ENCODE data around the gene MKLN1. TPM values are rescaled to one million over a fixed set of nuclear protein-coding genes. Genes with fewer than 3 reads are reported as not detected.
A peak's percentile ranks its signal among the peaks of the same experiment; 100 is the strongest.
"Not testable (repeated sequence)": the region's sequence is repeated elsewhere in the genome, so short reads cannot be mapped to it uniquely, and the experiment has no call there.

Gene MKLN1
- total RNA-seq, 1 donor from 2014 or later: 45.4 TPM

DNA sequence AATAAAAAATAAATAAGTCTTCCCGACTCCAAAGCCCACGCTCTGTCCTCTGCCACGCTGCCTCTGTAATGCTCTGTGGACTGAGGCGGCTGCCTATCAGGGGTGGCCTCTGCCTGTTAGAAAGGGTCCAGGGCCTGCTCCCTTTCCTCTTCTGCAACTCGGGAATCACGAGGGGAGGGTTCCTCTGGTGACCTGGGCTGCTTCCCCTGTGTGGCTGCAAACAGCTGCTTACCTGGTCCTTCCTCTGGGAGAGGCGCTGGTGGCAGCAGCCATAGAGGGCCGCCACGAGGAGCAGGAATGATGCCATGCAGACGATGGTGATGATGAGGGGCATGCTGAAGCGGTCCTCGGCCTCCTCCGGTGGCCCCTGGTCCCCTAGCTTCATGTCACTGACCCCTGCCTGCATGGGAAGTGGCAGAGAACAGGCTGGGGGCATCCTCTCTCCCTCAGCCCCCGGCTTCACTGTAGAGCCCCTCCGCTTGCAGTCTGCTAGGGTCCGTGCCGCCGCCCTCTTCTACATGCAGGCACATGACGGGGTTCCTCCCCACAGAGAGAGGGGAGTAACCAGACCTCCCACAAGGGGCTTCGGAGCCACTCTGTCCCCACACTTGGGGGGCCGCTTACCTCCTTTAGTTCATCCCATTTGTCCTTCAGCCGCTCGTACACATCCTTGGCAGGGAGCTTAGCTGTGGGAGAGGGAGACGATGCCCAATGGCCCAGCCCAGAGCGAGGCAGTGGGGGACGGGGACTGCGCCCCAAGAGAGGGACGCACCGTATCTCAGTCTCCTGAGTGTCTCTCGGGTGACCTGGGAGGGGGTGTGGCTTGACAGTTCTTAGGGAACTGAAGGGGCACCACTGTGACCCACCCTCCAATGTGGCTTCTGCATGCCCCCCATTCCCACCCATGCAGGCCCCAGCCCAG is 178.2 kb downstream of the MKLN1 start:
- no peak for DNase-seq (ENCODE audit: low spot score)
- intact Hi-C loops (cut with DNase I): loop anchor here (5.0 kb wide), 1 partner anchor 131 kb away; no protein-coding TSS in a partner anchor

DNA sequence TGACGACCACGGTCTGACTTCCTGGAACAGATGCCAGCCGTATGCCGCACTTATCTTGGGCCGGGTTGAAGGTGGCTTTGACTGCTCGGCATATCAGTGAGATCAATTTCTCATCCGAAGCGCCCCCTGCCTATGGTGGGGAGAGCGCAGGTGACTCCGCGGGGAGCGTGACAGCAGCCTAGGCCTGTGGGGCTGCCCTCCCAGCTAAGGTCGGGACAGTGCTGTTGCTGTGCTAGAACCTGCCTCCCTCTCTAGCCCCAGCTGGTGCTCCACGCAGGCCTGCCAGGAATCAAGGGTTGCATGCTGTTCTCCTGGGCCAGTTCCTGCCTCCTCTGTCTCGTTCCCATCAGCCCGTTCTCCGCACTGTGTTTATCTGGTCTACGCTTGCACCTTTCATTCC is 178.9 kb downstream of the MKLN1 start:
- no peak for DNase-seq (ENCODE audit: low spot score)
- intact Hi-C loops (cut with DNase I): loop anchor here (5.0 kb wide), 1 partner anchor 131 kb away; no protein-coding TSS in a partner anchor

DNA sequence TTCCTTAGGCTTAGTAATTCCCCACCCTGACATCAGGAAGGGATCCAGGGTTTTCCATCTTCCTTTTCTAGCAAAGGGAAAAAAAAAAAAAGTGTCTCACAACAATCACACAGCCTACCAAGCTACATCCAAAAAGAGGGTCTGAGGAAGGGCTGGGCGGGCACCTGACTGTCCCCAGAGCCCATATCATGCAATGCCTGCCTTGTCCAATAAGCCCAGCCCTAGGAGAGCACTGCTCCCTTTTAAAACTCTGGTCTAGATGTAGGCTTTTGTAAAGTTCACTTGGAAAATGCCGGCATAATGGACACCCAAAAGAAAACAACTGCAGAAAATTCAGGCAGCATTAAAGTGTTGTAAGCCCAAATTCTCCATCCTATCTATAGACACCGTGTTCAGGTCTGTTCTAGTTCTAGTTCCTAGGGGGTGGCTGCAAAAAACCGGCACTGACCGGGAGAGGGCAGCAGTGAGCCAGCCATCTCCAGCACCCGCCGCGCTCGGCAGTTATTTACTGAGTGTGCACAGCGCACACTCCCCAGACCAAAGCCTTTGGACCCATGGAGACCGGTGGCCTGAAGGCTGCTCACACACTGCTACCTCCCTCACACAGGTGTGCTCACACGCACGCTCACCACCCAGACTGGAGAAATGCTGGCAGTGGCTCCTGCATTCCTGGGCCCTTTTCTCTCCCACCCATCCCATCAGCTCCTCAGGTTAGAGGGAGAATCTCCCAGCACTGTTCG is 180.1 kb downstream of the MKLN1 start:
- intact Hi-C loops (cut with DNase I): loop anchor here (2.0 to 5.0 kb wide), 2 partner anchors 130 to 147 kb away; no protein-coding TSS in a partner anchor
- DNase-seq (ENCODE audit: low spot score): peak; percentile 91

DNA sequence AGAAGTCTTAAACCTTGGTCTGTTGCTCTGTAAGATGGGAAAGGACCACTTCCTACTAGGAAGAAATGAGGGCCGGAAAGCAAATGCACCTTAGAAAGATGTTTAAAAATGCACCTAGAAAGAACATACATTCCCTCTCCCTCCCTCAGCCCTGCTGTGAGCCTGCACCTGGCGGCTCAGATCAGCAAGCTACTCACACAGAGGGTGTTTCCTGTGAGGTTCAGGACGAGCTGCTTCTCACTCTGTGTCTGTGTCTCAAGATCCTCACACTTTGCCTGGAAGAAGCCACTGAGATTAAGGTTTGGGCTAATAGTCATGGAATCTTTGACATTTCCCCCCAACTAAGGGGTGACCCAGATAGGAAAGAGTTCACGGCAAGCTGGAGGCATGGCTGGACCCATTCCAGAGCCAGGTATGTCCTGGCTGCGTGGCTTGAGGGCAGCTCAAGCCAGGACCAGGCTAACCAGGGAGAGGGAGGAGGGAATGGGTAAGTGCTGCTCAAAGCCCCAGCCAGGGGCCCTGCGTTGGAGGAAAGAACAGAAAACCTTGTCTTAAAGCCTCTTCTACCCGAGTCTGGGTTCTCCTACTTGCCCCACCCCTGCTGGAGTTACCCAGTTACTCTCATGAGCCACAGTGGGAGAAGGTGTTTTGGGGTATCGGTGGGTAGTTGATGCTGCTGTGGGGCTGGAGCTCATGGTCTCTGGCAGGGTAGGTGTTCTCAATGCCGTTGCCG is 181.2 kb downstream of the MKLN1 start:
- intact Hi-C loops (cut with DNase I): loop anchor here (2.0 to 5.0 kb wide), 2 partner anchors 128 to 146 kb away; no protein-coding TSS in a partner anchor
- no peak for DNase-seq (ENCODE audit: low spot score)

DNA sequence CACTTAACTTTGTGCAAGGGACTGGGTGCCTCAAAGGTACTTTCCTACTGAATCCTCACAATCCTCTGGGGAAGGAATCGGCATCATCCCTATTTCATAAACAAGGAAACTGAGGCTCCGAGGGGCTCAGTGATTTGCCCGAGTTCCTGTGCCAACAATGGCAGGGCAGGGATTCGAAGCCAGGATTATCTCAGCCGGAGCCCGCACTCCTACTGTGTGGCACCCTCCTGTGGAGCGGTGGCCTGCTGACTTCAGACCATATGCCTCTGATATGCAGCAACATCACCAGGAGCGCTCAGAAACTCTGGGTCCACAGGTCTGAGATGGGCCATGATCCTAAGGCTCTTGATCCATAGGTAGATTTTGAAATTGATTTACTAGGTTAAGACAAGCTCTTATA is 182.1 kb downstream of the MKLN1 start:
- no peak for DNase-seq (ENCODE audit: low spot score)
- intact Hi-C loops (cut with DNase I): loop anchor here (2.0 to 5.0 kb wide), 2 partner anchors 128 to 145 kb away; no protein-coding TSS in a partner anchor

DNA sequence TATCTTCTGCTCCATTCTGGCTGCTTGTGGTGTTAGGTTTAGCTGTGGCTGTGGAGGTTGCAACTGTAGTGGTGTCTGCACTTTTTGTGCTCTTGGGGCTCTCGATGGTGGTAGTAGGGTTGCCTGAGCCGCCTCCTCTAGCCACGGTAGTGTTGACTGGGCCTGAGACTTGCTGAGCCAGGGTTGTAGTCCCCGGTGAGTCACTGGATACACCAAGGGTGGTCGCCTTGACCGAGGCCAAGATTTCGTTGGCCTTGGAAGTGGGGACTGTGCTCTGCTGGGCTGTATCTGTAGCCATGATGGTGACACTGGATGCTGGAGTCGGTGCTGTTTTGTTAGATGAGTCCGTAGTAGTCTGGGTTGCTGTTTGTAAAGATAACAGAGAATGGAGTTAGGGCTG is 183.4 kb downstream of the MKLN1 start:
- intact Hi-C loops (cut with DNase I): no loop called here
- no peak for DNase-seq (ENCODE audit: low spot score)

DNA sequence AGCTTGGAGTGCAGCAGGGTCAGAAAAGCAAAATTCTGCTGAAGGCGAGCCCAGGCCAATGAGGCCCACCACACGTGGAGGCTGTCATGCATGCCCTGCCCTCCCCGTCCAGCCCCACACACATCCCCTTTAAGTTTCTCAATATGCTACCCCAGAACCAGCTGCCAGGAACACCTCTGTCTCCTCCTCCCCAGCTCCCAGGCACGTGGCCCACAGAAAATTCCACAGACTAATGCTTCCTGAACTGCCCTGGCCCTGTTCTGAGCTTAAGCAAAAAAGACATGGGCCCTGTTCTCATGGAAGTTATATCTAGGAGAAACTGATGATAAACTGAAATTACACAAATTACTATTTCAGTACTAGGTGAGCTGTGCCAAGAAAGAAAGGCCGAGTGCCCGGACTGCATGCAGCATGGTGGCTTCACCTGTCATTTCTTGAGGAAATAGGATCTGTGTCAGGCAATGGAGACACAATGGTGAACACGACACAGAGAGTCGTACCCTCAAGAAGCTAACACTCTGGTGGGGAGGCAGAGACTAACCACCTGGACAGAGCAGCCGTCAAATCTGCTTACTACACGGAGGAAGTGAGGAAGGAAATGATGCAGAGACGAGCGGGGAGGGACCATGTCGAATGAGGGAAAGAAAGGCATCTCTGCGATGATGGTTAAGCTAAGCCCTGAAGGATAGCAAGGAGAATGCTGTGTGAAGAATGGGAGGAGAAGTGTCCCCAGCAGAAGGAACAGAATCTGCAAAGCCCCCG is 184.3 kb downstream of the MKLN1 start:
- no peak for DNase-seq (ENCODE audit: low spot score)
- intact Hi-C loops (cut with DNase I): loop anchor here (2.0 kb wide), 1 partner anchor 33 kb away; no protein-coding TSS in a partner anchor

DNA sequence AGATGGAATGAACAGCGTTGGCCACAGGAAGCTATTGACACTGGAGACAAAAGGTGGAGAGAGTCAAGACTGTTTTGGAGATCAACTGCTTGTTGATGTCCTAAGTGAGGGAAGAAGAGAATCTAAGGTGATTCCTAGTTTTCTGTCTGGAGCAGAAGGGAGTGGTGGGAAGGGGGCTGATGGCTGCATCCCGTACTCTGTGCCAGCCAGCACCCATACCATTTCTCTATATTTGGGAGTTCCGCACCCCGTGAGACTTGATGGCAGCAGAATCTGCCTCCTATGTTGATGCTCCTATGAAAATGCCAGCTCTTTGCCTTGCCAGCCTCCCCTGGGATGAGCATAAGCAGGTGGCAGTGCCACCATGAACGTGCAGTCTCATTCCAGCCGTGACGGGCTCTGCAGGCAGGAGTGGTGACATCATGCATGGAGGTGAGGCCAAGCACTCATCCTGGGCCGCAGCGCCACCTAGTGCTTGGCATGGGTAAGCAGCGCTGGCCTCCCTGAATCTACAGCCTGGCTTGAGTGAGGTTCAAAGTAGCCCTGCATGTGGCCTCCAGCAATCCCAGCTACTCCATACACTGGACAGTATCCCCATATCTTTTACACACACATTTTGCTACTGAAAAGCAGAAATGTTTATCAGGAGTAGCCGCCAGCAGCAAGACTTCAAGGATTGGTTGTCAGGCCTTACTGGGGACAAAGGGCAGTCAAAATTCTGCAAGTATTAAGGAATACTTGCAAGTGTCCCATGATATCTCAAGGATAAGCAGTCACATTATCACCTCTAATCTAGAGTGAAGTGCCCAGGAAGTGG is 185.8 kb downstream of the MKLN1 start:
- DNase-seq (ENCODE audit: low spot score): peak; percentile 94
- intact Hi-C loops (cut with DNase I): loop anchor here (2.0 kb wide), 1 partner anchor 31 kb away; no protein-coding TSS in a partner anchor

DNA sequence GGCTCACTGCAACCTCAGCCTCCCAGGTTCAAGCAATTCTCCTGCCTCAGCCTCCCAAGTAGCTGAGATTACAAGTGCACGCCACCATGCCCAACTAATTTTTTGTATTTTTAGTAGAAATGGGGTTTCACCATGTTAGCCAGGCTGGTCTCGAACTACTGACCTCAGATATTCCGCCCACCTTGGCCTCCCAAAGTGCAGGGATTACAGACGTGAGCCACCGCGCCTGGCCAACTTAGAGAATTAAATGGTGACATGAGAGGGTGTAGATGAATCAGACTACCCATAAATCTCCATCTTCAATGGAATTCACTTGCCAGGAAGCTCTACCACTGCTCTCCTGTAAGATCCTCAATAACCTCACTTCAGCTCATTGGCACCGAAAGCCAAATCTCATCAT is 187.8 kb downstream of the MKLN1 start:
- intact Hi-C loops (cut with DNase I): not testable (repeated sequence)
- DNase-seq (ENCODE audit: low spot score): peak; percentile 15

DNA sequence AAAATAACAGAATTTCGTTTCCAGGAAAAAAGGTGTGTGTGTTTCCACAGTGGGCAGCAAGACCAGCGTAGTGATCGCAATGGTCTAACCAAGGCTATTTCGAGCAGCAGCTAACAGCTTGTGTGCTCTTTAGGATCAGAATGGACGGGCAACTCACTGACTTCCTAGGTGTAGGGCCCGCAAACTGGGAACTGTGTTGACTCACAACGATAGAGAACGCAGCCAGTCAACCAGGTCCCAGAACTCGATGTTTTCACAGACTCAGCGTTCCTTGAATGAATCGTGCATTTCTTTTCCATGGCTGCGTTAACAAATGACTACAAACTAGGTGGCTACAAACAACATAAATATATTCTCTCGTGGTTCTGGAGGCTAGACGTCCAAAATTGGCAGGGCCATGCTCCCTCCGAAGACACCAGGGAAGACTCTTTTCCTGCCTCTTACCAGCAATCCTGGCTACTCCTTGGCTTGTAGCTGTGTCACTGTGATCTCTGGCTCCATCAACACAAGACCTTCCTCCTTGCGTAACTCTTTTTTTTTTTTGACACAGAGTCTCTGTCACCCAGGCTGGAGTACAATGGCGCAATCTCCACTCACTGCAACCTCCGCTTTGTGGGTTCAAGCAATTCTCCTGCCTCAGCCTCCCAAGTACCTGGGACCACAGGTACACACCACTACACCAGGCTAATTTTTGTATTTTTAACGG is 189.7 kb downstream of the MKLN1 start:
- DNase-seq (ENCODE audit: low spot score): peak; percentile 39
- intact Hi-C loops (cut with DNase I): no loop called here

DNA sequence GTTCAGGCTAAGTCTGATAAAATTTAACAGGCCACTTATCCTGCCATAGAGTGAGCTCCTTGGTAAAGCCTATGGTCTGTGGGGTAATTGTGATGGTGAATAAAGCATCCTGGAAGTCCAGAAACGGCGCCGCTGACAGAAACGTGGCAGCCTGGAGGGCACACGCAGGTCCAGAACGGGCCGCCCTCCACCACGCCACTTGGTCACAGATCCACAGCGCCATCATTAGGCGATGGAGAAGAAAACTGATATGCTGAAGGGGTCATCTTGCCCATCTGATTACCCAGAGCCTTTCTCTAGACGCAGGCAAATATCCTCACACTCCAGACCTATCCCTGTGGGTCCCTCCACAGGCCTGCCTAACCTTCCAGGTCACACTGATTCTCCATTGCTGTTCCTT is 190.9 kb downstream of the MKLN1 start:
- intact Hi-C loops (cut with DNase I): no loop called here
- peak; percentile 62 for DNase-seq (ENCODE audit: low spot score)

DNA sequence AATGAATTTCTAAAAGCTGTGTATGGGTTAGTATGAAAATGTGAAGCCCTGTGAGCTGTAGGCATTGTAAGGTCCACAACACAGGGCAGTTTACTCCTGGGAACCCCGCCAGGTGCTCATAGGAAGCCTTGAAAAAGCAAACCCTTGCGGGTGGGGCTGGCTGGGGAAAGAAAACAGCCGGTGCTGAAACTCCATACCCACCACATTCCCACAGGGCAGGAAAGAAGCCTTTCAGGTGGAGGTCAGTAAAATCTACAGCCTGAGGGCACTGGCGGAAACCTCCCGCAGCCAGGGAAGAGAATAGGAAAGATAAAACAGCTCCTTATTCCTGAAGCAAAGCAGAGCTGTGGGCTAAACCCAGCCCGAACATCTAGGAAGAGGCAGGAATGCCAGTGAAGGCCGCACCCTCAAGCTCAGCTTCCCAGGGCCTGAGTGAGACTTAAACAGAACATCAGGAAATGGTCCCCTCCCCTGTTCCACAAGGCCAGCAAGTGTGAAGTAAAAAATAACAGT is 194.0 kb downstream of the MKLN1 start:
- intact Hi-C loops (cut with DNase I): no loop called here

DNA sequence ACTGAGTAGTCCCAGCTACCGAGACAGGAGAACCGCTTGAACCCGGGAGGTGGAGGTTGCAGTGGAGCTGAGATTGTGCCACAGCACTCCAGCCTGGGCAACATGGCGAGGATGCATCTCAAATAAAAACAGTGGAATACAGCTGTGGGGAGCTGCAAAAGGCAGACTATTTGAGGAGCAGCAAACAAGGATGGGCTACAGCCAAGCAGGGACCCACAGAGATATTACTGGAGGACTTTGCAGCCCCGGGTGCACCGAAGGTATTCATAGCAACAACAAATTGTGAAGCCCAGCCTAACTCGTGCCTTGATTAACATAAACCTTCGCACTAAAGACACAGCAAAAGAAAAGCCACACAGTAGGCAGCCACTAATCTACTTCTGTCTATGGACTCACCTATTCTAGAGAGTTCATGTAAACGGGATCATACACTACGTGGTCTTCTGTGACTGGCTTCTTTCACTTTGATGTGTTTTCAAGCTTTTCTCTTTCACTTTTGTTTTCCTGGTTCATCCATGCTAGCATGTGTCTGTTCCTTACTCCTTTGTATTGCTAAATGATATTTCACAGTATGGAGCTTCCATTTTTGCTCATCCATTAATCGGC is 194.8 kb downstream of the MKLN1 start:
- intact Hi-C loops (cut with DNase I): no loop called here
- peak; percentile 70 for DNase-seq (ENCODE audit: low spot score)

More for the DNA sequence above, 194.0 kb downstream of the MKLN1 start:
- peak; percentile 76 for DNase-seq (ENCODE audit: low spot score)

DNA sequence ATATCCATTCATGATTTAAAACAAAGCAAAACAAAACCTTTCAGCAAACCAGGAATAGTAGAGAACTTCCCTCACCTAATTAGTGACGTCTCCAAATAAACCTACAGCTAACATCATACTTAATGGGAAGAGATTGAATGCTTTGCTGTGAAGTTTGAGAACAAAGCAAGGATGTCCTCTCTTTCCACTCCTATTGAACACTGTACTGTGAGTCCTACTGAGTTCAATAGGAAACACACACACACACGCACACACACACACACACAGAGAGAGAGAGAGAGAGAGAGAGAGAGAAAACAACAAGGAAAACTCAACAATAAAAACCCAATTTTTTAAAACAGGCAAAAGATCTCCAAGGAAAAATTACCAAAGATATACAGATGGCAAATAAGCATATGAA is 196.4 kb downstream of the MKLN1 start:
- intact Hi-C loops (cut with DNase I): no loop called here
- no peak for DNase-seq (ENCODE audit: low spot score)

DNA sequence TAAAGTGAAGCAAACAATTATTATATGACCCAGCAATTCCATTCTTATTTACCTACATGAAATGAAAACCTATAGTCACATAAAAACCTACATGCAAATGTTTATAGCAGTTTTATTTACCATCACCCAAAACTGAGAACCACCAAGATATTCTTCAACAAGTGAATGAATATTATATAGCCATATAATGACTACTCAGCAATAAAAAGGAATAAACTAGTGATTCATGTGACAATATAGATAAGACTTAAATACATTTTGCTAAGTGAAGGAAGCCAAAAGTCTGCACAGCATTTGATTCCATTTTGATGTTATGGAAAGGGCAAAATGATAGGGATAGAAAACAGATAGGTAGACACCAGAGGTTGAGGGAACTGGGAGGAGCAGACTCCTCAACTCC is 197.0 kb downstream of the MKLN1 start:
- intact Hi-C loops (cut with DNase I): no loop called here
- DNase-seq (ENCODE audit: low spot score): no peak

DNA sequence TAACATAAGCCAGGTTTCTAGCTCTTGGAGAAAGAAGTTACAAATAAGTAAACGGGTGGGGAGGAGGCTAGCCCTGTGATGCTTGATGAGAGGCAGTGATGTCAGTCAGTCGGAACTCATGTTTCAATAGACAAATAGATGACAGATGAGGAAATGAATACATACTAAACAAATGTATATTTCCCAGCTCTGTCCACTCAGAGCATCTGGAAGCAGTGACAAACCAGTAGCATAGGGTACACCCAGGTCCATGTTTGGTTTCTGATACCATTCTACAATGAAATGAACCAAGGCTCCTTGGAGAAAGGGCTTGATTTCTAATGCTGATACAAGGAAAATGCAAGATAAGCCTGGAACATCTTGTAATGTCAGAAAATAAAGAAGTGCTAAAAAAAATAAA is 198.1 kb downstream of the MKLN1 start:
- DNase-seq (ENCODE audit: low spot score): no peak

DNA sequence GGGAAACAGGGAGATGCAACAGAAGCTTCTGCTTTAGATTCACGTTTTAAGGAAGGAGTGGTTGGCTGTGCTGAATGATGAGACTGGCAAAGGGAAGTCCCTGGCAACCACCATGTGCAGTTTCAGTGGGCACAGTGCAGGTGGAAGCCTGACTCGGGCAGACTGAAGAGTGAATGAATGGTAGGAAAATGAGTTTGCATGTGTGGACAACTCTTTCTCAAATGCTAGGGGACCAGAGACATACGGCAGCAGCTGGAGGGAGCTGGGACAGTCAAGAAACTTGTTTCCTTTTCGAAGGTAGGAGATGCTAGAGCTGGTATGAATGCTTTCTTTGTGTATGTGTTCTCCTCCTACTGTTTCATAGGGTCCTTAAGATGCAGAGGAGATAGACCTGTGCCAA is 199.8 kb downstream of the MKLN1 start:
- peak; percentile 69 for DNase-seq (ENCODE audit: low spot score)

More for the DNA sequence above, 198.1 kb downstream of the MKLN1 start:
- intact Hi-C loops (cut with DNase I): no loop called here

More for the DNA sequence above, 199.8 kb downstream of the MKLN1 start:
- intact Hi-C loops (cut with DNase I): no loop called here
